ENCODE measurements around the gene MACROD1. TPM values are rescaled to one million over a fixed set of nuclear protein-coding genes. Genes with fewer than 3 reads are reported as not detected.

Gene MACROD1
- total and polyA plus RNA-seq, 9 of the 15 experiments (the other 6 are each of a cell fraction or from before 2014, with no cell fraction given): 1.1 to 60.0 (median 26.4) TPM

GRCh38 chr11:64096835-64097234 is 69.1 kb downstream of the MACROD1 start:
- CTCF ChIA-PET (ENCODE audit: low intra/inter-chr PET ratio): no interaction called here
- 65% methylated on average over 8 of the region's 13 CpGs for WGBS (ENCODE audit: insufficient coverage, low coverage, missing lambda C conversion rate)

More at GRCh38 chr11:64096835-64097234, 69.1 kb downstream of the MACROD1 start:
- no peak overlapping the region for H3K9ac ChIP-seq (ENCODE audit: insufficient read depth in 1 of 2, low read depth in 2 of 2, low read length in 2 of 2)
- no peaks in the 10 kb centered on the region for H3K36me3 ChIP-seq (ENCODE audit: control insufficient read depth, insufficient read depth, low read length)
- no TSS peak for BruUV-seq (replicated peaks)
- no peak for FAIRE-seq
- intact Hi-C loops (cut with micrococcal nuclease): loop anchor here (10.0 kb wide), 1 partner anchor 92 kb away; no protein-coding TSS in a partner anchor
- H3K9me1 ChIP-seq (ENCODE audit: control insufficient read depth, insufficient read depth, low read length): peaks cover 8% of the 10 kb centered on the region
- no peak overlapping the region for H3K4me2 ChIP-seq (ENCODE audit: insufficient read depth, low read length)
- ATAC-seq: no peak
- POLR2A ChIA-PET: interaction anchor here (0.6 to 1.5 kb wide), 3 partner anchors 13 to 188 kb away, joined by 3 read pairs; partner anchors contain the start of gene BAD
- H3K4me3 ChIP-seq: no peak overlapping the region
- no peak overlapping the region for H3K27ac ChIP-seq (ENCODE audit: extremely low read depth, low read depth, low read length)
- H4K20me1 ChIP-seq (replicated peaks; ENCODE audit: control insufficient read depth, insufficient read depth, low read length): peaks cover 59% of the 10 kb centered on the region
- in situ Hi-C loops (cut with MboI): no loop called here
- no peak for DNase-seq (ENCODE audit: extremely low read depth in 1 of 4, low spot score in 3 of 4)
- H3K79me2 ChIP-seq (ENCODE audit: control insufficient read depth, insufficient read depth, low read length): no peaks in the 10 kb centered on the region
- no peaks in the 10 kb centered on the region for H3K9me3 ChIP-seq (replicated peaks; ENCODE audit: control insufficient read depth, insufficient read depth, low read depth, low read length)
- no peak for TF ChIP-seq E2F1 (CRISPR knock-in tag; IDR thresholded peaks at IDR 0.05)
- TF ChIP-seq MCM5 (IDR thresholded peaks at IDR 0.05; ENCODE audit: low read depth): no peak
- TF ChIP-seq, protein P1, sequence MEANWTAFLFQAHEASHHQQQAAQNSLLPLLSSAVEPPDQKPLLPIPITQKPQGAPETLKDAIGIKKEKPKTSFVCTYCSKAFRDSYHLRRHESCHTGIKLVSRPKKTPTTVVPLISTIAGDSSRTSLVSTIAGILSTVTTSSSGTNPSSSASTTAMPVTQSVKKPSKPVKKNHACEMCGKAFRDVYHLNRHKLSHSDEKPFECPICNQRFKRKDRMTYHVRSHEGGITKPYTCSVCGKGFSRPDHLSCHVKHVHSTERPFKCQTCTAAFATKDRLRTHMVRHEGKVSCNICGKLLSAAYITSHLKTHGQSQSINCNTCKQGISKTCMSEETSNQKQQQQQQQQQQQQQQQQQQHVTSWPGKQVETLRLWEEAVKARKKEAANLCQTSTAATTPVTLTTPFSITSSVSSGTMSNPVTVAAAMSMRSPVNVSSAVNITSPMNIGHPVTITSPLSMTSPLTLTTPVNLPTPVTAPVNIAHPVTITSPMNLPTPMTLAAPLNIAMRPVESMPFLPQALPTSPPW (CRISPR knock-in tag; IDR thresholded peaks at IDR 0.05): no peak
- TF ChIP-seq TRIM24 (IDR thresholded peaks at IDR 0.05): no peak
- no peak for TF ChIP-seq ZNF57 (CRISPR knock-in tag; IDR thresholded peaks at IDR 0.05)
- TF ChIP-seq NEUROD1 (IDR thresholded peaks at IDR 0.05; ENCODE audit: borderline replicate concordance, low read depth, low read length, partially characterized antibody): no peak
- no peaks in the 10 kb centered on the region for H3K27me3 ChIP-seq (ENCODE audit: control insufficient read depth in 2 of 2, insufficient read depth in 2 of 2, low read length in 2 of 2)
- no peak overlapping the region for H2AFZ ChIP-seq (ENCODE audit: low read depth, low read length)
- H3K4me1 ChIP-seq (replicated peaks in 1 of 2; ENCODE audit: control insufficient read depth in 2 of 2, insufficient read depth in 2 of 2, low read length in 2 of 2): peaks cover 13 to 42% of the 10 kb centered on the region in 2 experiments
